Measurements from ENCODE around the gene SLC6A20.

- TF ChIP-seq LEF1 (IDR thresholded peaks at IDR 0.05; ENCODE audit: borderline replicate concordance) (no peak), FOXK2 (IDR thresholded peaks at IDR 0.05) (no peak), ELF4 (IDR thresholded peaks at IDR 0.05) (no peak), SP1 (IDR thresholded peaks at IDR 0.05) (no peak), HDGF (IDR thresholded peaks at IDR 0.05; ENCODE audit: borderline replicate concordance) (no peak), NFRKB (IDR thresholded peaks at IDR 0.05) (no peak), SUZ12 (IDR thresholded peaks at IDR 0.05) (no peak)
Observed at GRCh38 chr3:45758871-45759270, 37.5 kb downstream of the SLC6A20 start.
